ENCODE results near the gene ZNF70.

The ZNF70 gene

GRCh38 chr22:23689414-23689813, 61.5 kb downstream of the ZNF70 start:
- DNase-seq = no peak

Data from fibroblast of skin of right quadriceps (primary cell).